ENCODE measurements around the gene MYO3B.

MYO3B gene

GRCh38 chr2:170588729-170589128, 410.8 kb downstream of the MYO3B start:
- Histone ChIP-seq H3K4me3 (ENCODE audit: low read depth, low read length) (no peak overlapping the region), H3K9me3 (no peaks in the 10 kb centered on the region), H3K36me3 (no peaks in the 10 kb centered on the region), H3K4me1 (no peaks in the 10 kb centered on the region), H3K27me3 (no peaks in the 10 kb centered on the region)
- no peak for TF ChIP-seq CTCF (IDR thresholded peaks at IDR 0.05; ENCODE audit: low read depth, low read length)
- no peak for DNase-seq

GRCh38 chr2:170596576-170596975, 418.6 kb downstream of the MYO3B start:
- DNase-seq = no peak
- Histone ChIP-seq H3K27me3 (no peaks in the 10 kb centered on the region), H3K4me1 (no peaks in the 10 kb centered on the region), H3K9me3 (no peaks in the 10 kb centered on the region), H3K4me3 (ENCODE audit: low read depth, low read length) (no peak overlapping the region), H3K36me3 (no peaks in the 10 kb centered on the region)
- TF ChIP-seq CTCF (IDR thresholded peaks at IDR 0.05; ENCODE audit: low read depth, low read length) = no peak

GRCh38 chr2:170598067-170598395, 420.1 kb downstream of the MYO3B start:
- Histone ChIP-seq H3K4me3 (ENCODE audit: low read depth, low read length) (no peak overlapping the region), H3K36me3 (no peaks in the 10 kb centered on the region), H3K4me1 (no peaks in the 10 kb centered on the region), H3K27me3 (no peaks in the 10 kb centered on the region), H3K9me3 (no peaks in the 10 kb centered on the region)
- no peak for TF ChIP-seq CTCF (IDR thresholded peaks at IDR 0.05; ENCODE audit: low read depth, low read length)
- no peak for DNase-seq

- TF ChIP-seq CTCF (IDR thresholded peaks at IDR 0.05; ENCODE audit: low read depth, low read length) = no peak
- Histone ChIP-seq H3K4me1 (no peaks in the 10 kb centered on the region), H3K9me3 (no peaks in the 10 kb centered on the region), H3K4me3 (ENCODE audit: low read depth, low read length) (no peak overlapping the region), H3K27me3 (no peaks in the 10 kb centered on the region), H3K36me3 (no peaks in the 10 kb centered on the region)
- no peak for DNase-seq
Measured at GRCh38 chr2:170601489-170601888, 423.5 kb downstream of the MYO3B start.

GRCh38 chr2:170605862-170606261, 427.9 kb downstream of the MYO3B start:
- no peaks in the 10 kb centered on the region for H3K9me3 ChIP-seq
- DNase-seq = no peak
- H3K4me3 ChIP-seq (ENCODE audit: low read depth, low read length) = no peak overlapping the region
- no peaks in the 10 kb centered on the region for H3K36me3 ChIP-seq
- no peak for TF ChIP-seq CTCF (IDR thresholded peaks at IDR 0.05; ENCODE audit: low read depth, low read length)
- H3K4me1 ChIP-seq = no peaks in the 10 kb centered on the region
- H3K27me3 ChIP-seq = no peaks in the 10 kb centered on the region

- Histone ChIP-seq H3K36me3 (no peaks in the 10 kb centered on the region), H3K4me1 (no peaks in the 10 kb centered on the region), H3K27me3 (no peaks in the 10 kb centered on the region), H3K4me3 (ENCODE audit: low read depth, low read length) (no peak overlapping the region), H3K9me3 (no peaks in the 10 kb centered on the region)
- TF ChIP-seq CTCF (IDR thresholded peaks at IDR 0.05; ENCODE audit: low read depth, low read length) = no peak
- no peak for DNase-seq
Measured at GRCh38 chr2:170607171-170607570, 429.2 kb downstream of the MYO3B start.
